ENCODE measurements around the gene RMC1.

RMC1 gene

DNA sequence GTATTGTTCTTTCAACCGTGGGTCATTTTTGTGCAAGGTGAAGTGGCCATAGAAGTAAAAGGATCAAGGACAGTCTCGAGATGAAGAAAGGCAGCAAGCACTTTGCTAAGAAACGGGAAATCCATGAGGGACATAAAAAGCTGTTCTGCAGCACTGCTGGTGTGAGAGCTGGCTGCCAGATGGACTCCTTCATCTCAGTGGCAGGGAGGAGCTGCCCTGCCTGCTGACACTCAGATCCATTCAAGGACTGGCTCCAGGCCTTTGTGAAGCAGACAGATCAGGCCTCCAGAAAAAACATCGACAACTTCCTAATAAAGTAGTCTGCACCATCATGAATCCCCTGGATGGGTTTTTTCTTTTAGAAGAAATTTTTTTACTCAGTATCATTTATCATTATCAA is 29.5 kb downstream of the RMC1 start:
- no peak for DNase-seq (ENCODE audit: low read depth)
- no peak overlapping the region for H3K4me3 ChIP-seq (replicated peaks; ENCODE audit: low read depth, low read length)
- no peak for TF ChIP-seq CTCF (IDR thresholded peaks at IDR 0.05; ENCODE audit: low read length, missing control alignments)

DNA sequence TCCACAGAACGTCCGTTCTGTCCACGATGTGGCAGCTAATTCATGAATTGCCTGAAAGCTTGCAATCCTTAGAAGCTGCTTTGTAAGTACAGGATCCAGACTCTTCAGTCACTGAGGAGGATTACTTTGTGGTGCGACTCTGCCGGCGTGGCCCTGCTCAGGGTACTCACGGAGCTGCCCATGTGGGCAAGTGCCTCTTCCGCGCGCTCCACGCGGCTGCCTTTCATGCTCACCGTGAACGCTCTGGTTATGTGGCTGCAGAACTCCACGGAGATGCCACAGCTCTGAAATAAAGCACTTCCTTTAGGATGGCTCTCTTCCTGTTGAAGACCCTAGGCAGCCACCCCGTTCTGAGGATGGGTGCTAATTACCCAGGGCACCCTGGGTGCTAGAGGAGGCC is 31.0 kb downstream of the RMC1 start:
- no peak for TF ChIP-seq CTCF (IDR thresholded peaks at IDR 0.05; ENCODE audit: low read length, missing control alignments)
- DNase-seq (ENCODE audit: low read depth): no peak
- no peak overlapping the region for H3K4me3 ChIP-seq (replicated peaks; ENCODE audit: low read depth, low read length)

DNA sequence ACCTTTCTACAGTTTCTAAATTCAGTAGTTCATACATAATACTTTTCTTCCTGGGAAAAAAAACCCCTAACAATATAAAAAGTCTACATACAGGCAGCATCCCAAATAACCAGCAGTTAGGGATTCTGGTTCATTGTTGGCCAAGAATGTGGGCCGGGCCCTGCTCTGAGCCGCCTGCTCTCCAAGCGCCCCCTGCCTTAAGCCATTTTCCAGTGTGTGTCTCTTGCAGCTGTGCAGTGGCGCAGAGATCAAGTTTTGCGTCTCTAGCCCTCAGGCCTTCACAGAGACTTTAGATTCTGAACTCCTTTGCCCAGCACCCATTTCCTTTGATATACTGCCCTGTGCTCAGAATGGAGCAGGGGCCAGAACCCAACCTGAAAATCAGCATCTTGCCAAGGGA is 32.9 kb downstream of the RMC1 start:
- no peak overlapping the region for H3K4me3 ChIP-seq (replicated peaks; ENCODE audit: low read depth, low read length)
- TF ChIP-seq CTCF (IDR thresholded peaks at IDR 0.05; ENCODE audit: low read length, missing control alignments): no peak
- DNase-seq (ENCODE audit: low read depth): no peak

- TF ChIP-seq CTCF (IDR thresholded peaks at IDR 0.05; ENCODE audit: low read length, missing control alignments): no peak
- DNase-seq (ENCODE audit: low read depth): no peak
- H3K4me3 ChIP-seq (replicated peaks; ENCODE audit: low read depth, low read length): no peak overlapping the region
These were observed 34.0 kb downstream of the RMC1 start for GRCh38 chr18:23537274-23537673.

DNA sequence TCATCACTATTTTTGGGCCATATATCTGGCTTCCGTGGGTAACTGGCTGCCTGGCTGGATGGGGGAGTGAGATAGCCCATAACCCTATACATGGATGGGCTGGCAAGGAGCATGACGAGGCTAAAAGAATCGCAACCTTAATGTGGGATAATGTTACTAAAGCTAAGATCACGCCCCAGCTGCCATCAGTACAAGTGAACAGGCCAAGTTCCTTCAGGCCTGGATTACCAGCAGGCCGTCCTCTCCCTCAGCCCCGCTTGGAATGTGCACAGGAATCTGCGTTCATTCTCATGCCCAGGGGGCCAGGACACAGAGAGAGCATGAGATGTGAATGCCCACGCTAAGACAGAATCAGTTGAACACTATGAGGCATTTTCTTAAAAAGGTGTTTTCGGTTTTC is 34.7 kb downstream of the RMC1 start:
- no peak overlapping the region for H3K4me3 ChIP-seq (replicated peaks; ENCODE audit: low read depth, low read length)
- no peak for TF ChIP-seq CTCF (IDR thresholded peaks at IDR 0.05; ENCODE audit: low read length, missing control alignments)
- DNase-seq (ENCODE audit: low read depth): no peak

GRCh38 chr18:23538870-23539269 is 35.6 kb downstream of the RMC1 start:
- no peak for DNase-seq (ENCODE audit: low read depth)
- no peak for TF ChIP-seq CTCF (IDR thresholded peaks at IDR 0.05; ENCODE audit: low read length, missing control alignments)
- no peak overlapping the region for H3K4me3 ChIP-seq (replicated peaks; ENCODE audit: low read depth, low read length)

DNA sequence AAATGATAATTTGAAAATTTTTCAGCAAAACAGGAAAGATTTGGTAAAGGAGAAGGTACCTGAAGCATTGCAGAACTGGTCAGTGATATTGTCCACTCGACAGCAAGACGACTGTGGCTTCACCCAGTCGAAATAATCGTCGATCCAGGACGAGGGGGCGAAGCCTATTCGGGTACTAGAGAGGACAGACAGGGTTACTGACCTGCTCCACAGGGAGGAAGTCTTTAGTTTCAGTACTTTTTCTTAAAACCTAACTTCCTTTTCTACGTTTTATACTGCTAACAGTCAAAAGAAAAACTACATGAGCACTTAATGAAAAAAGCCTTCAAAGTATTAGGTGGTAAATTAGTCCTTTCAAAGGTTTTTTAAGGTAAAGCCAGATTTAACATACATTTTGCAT is 36.0 kb downstream of the RMC1 start:
- H3K4me3 ChIP-seq (replicated peaks; ENCODE audit: low read depth, low read length): no peak overlapping the region
- TF ChIP-seq CTCF (IDR thresholded peaks at IDR 0.05; ENCODE audit: low read length, missing control alignments): no peak
- no peak for DNase-seq (ENCODE audit: low read depth)

All from fibroblast of pulmonary artery (primary cell).